ENCODE measurements around the gene RAB33A.

GRCh38 chrX:130139474-130140201 lies 32.1 kb upstream of the RAB33A start:
- TF ChIP-seq CTCF (IDR thresholded peaks at IDR 0.05; ENCODE audit: extremely low read depth in 1 of 2, insufficient read depth in 1 of 2, low read depth in 1 of 2, low read length in 2 of 2) (no peak), EZH2 (IDR thresholded peaks at IDR 0.05; ENCODE audit: borderline replicate concordance, low read depth, low read length, severe bottlenecking) (no peak)
